ENCODE data around the gene PDRG1.

The PDRG1 gene
- 8.0 to 21.3 (median 11.4) reads per million in 17 experiments for total RNA-seq

DNA sequence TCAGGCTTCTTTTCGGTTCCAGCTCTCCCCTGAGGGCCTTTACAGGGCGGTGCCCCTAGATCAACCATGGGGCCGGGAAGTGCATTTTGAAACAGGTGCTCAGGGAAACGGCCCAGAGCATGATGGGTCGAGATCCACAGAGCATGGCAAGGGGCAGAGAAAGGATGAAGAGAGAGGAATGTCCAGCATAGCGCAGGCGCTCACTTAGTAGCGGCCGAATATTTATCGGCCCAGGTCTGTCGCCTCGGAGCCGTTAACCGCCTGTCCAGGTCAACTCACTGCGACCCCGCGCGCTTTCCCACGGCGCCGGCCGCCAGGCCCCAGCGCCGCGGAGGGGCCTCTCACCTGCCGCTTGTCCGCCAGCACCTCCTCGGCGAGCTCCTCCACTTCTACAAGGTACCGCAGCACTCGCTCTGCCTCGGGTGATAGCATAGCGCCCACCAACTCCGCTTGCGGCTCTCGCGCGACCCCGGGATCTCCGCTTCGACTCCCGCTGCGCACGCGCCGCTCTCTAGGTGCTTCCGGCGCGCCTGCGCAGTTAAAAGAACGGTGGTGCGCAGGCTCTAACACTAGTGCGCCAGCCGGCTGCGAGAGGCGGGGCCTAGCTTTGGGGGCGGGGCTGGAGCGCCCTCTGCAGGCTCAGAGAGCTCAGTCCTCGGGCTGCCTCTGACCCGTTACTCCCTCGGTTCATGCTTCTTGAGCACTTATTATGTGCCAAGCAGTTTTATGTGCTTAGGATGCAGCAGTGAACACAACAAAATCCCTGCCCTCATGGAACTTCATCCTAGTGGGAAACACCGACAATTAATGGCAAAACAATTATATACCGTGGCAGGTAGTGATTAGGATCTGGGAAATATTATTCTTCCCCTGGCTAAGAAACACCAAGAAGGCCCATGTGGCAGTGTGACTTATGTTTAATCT lies at the start of gene PDRG1:
PDRG1 (minus strand) TSS at position 517 of the 924 bp plus-strand sequence; CDS start at position 432, 85 bp downstream.
- DNase-seq: peak; percentile 99 to 100 (median 99)

DNA sequence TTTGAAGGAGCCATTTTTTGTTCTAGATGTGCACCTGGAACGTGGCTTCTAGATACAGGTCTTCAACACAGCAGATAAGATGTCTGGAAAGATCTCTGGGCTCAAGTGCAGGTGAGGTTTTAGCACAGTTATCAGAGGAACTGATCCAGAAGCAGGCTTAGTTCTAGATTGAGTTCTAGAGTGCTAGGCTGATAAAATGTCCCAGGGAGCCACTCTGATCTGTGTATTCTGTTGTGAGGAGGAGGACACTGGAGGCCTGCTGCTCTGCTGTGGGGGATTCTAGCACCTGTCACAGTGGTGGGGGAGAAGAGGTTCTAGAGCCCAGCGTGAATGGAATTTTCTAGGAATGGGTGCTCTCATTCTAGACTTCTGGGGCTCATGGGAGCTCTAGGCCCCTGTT lies 46.4 kb upstream of the PDRG1 start:
- no peak for DNase-seq

DNA sequence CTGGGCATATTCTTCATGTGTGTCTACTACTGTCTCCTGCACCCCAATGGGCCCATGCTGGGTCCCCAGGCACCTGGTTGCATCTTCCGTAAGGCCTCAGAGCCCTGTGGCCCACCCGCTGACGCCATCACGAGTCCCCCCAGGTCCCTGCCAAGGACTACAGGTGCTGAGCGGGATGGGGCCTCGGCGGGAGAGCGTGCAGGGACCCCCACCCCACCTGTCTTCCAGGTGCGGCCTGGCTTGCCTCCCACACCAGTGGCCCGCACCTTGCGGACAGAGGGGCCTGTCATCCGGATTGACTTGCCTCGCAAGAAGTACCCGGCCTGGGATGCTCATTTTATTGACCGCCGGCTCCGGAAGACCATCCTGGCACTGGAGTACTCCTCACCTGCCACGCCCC lies 45.1 kb upstream of the PDRG1 start:
- DNase-seq: no peak

DNA sequence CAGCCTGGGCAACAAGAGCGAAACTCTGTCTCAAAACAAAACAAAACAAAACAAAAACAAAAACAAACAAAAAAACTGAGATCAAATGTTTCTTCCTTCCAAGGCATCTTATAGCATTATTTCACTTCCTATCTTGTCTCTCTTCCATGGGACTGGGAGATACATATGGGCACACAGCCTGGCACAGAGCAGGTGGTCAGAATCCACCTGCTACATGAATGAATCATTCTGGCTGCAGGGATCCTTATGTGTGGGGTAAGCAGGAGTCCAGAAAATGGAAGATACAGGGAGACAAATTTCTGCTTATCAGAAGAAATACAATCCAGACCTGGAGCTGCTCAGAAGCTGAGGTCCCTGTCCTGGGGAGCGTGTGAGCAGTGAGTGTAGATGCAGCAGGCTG lies 40.2 kb upstream of the PDRG1 start:
- no peak for DNase-seq

DNA sequence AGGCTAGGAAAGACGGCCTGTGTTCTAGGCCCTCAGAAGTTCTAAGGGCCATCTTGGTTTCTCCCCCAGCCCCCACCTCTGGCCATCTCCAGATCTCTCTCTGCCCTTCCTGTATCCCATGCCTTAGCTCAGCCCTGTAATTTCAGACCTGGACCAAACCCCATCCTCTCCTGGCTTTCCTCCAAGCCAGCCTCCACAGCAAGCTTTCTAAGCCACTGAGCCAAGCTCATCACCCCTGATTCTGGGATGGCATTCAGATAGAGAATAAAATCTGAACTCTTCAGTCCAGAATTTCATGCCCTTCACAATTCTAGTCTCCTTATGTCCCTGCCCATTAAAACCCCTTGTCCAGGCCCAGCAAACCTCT lies 39.5 kb upstream of the PDRG1 start:
- no peak for DNase-seq

DNA sequence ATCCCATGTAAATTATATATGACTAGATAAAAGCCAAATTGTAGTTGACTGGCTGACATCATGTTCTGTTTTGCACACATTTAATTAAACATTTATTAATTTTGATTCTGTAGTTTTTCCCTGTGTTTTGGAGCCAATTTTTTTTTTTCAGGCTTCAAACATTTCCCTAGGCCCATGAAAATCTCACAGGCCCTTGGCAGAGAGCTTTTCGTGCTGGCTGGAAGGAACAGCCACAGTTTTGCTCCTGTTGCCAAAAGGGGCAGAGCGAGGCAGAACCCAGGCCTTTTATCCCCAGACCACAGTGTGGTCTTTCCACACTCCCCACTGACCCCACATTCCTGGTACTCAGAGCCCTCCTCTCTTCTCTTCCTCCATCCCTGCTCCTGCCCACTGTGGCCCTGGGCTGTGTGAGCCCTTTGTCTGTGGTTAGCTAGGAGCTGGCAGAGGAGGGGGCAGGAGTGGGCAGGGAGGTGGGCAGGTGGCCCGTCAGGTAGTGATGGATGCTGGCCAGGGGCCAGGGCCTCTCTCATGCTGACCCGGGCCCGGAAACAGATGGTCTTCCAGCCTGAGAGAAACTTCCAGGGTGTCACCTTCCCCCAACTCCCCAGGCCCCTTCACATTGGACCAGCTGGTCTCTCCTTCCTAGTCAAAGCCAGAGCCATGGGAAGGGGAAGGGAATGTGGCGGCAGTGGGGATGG lies 38.9 kb upstream of the PDRG1 start:
- no peak for DNase-seq

DNA sequence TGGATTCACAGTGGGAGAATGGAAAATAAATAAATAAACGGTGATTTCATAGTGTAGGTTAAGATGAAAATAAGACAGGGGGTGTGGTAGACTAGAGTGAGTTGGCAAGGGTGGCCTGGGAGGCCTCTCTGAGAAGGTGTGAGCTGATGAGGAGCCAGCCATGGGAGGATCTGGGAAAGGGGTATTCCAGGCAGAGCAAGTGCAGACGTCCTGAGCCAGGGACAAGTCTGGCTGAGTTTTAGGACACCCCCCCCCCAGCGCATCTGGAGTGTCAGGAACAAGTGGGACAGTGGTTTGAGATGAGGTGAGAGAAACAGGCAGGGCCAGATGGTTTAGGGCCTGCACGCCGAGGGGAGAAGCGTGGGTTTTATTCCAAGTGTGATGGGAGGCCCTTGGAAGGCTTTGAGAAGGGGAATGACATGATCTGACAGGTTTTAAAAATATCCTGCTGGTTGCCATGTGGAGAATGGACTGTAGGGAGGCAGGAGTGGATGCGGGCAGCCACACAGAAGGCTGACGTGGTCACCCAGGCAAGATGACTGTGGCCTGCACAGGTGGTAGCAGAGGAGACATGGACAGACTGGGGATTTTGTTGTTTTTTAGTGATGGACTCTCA lies 37.3 kb upstream of the PDRG1 start:
- no peak for DNase-seq

DNA sequence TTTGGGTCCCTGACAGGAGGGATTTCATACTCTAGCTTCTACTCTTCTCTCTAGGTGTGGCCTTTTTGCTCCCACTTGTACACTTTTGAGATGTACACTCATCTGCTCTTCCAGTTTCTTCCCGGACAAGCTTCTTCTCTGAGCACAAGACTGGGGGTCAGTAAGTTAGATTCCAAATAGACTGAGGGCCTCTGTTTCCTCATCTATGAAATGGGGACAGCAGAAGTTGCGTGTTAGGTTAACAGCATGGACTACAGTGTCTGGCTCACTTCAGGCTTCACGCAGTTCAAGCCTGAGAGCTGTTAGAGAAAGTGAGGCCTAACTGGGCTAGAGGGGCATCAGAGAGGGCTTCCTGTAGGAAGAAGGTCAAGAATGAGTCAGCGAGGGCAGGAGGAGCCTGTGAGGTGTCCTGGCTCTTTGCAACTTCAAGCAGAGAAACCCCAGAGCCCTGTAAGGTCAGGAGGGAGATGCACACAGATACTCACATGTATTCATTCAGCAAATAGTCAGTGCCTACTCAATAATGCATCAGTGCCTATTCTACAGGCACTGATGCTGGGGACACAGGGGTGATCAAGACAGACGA lies 36.7 kb upstream of the PDRG1 start:
- DNase-seq: no peak

DNA sequence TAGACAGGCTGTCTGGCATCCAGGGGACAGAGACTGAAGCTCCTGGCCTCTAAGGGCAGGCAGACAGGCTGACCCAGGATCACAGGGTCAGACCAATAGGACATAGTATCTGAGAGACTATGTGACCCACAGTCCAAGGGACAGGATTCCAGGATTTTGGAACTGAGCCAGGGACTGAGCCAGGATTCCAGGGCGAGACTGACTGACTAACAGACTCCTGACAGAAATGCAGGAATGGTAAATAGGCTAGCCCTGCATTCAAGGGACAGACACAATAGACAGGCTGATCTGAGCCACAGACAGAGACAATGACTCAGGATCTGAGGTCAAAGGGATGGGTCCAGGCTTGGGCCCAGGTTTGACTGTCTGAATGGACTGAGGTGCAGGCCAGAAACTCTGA lies 35.9 kb upstream of the PDRG1 start:
- DNase-seq: no peak

DNA sequence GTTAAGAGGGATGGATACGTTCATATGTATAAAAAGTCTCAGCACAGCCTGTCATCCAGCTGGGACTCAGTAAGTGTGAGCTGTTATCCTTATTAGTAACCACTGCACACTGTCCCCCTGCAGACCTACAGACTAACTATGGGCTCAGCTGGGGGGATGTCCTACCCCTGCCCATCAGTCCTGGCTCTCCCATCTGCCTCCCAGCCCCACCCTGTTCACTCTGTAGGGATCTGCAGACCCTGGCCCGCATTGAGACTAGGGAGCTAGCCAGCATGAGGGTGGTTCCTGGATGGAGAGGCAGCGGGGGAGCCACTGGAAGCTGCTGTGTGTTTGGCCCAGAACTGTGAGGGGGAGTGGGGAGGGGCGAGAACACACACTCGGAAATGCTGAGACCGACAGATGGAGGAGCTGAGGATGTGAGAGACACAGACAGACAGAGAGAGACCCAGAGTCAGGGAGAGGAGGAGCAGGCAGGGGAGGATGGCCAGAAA lies 33.2 kb upstream of the PDRG1 start:
- no peak for DNase-seq

DNA sequence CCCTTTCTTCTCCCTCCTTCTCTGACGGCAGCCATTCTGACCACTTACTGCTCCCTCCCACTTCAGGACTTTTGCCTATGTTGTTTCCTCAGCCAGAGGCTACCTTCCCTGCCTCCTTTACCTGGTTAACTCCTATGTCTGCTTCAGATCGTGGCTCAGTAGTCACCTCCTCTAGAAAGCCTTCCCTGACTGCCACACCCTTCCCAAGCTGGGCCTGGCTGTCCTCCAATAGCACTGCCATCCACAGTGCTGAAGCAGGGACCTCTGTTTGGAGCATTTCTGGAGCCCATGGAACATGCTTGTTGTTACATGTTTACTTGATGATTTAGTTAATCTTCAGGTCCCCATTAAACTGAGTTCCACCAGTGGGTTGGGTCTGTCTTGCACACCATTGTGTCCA lies 29.9 kb upstream of the PDRG1 start:
- DNase-seq: no peak

DNA sequence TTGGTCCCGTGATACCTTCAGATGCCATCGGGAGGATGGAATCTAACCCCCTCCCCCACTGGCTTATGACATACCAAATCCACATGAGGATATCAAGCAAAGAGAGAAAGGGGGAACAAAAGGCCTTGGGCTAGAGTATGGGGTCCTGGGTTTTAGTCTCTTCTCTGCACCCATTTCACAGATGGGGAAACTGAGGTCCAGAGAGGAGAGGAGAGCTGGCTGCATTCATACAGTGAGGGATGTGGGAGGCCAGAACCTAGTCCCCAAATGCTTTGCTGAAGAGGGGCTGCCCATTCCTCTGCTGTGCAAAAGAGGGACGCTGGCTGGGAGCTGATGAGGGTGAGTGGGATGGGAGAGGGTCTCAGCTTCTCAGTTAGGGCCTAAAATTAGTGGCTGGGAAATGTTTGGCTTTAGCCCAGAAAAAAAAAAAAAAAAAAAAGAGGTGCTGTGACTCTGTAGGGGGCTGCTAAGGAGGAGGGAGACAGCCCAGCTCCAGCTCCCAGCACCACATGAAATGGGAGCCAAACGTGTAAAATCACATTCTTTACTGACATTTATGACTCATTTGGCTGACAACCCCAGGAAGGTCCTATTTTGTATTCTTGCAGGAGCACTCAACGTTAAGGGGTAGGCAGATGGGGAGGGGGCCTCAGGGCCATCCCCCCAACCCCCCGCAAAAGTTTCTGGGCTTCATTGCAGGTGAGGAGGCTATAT lies 28.0 kb upstream of the PDRG1 start:
- no peak for DNase-seq

DNA sequence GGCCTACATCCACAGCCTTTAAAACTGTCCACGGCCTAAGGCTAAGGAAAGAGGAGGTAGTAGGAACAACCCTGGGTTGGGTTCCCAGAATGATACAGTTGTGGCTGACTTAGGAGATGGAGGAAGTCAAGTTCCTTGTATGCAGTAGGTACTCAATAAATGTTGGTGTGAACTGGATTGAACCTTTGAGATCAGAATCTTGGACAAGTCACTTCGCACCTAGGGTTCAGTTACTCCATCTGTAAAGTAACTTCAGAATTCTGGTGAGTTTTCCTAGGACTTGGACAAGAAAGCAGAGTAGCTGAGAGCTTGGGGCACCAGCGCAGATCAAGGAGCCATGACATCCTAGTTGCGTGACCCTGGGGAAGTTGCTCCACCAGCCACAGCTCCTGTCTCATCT lies 25.2 kb upstream of the PDRG1 start:
- no peak for DNase-seq

DNA sequence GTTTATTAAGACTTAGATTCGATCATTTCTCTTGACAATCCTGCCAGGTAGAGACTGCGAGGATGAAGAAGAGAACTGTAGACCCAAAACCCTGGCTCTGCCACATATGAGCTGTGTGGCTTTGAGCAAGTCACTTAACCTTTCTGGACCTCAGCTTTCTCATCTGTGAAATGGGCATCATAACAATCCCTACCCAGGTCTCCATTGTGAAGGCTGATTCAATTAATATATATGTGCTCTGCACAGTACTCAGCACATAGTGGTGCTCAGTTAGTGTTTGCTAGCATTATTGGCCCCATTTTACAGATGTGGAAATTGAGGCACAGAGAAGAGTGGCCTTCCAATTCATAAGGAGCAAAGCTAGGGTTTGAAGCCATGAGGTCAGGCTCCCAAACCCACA lies 24.0 kb upstream of the PDRG1 start:
- DNase-seq: no peak

DNA sequence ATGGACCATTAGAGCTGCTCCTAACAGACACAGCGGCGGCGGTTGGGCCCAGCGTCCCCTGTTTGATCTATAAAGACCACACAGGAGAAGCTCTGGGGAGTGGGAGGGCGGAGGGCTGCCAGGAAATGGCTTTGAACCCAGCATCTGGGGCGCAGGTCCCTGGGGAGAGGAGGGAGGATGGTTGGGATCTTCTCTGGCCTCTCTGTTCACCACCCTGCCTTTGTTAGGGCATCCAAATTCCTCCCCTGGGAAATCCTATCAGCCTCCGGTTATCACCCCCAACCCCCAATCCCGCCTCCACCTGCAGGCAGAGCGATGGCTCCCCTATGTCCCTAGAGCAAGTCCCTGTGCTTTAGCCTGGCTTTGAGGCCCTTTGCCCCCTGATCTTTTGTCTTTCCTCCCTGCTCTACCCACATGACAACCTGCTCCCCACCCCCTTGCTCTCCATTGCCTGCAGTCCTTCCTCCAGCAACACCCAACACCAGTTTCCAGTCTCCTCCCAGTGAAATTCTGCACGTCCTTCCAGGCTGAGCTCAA lies 23.2 kb upstream of the PDRG1 start:
- DNase-seq: no peak

DNA sequence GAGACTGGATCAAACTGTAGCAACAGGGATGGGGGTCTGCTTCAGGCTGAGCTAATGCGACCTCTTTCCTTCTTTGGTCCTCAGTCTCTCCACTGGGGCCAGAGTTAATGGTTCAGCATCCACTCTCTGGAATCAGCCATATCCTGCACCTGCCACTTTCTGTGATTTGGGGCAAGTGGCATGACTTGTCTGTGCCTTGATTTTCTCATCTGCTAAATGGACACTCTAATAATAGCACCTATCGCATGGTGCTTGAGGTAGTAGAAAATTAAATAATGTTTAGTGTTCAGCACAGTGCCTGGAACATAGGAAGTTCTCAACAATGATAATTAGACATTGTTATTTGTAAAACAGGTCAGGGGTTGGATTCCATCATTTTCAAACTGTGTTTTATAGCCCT lies 22.4 kb upstream of the PDRG1 start:
- no peak for DNase-seq

DNA sequence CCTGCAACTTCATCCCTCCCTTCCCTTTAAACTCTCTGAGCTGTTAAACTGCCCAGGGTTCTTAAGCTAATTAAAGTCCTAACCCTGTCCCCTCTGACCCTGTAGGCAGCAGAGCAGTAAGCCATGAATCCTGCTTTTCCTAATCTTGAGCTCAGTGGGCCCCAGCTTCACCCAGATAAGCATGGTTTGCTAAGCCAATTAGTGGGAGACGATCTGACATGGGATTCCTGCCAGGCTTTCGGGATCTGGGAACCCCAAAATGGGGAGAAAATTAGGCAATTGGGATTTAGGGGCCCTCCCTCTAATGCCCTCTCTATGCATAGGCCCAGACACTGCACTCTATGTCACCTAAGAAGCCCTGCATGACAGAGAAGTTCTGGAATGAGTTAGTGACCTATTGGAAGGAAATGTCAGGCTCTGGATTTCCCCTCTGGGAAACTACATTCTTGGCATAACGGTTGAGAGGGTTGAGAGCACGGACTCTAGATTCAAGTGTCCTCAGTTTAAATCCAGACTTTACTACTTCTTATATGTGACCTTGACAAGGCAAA lies 20.7 kb upstream of the PDRG1 start:
- DNase-seq: no peak

DNA sequence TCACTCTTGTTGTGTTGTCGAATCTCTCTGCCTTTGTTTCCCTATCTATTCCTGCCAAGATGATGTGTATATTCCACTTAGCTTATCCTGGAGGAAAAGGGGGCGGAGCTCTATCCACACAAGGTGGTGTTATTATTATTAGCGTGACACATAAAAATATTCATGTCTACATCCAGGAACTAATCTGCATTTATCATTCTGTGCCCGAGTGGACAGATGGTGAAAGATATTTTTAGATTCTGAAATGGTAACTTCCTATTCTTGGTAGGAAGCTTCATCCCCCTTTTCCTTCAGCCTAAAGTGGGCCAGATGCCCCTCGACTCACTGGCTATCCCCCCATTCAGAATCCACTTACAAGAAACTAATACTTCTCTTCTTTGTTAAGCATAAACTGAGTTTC lies 18.1 kb upstream of the PDRG1 start:
- DNase-seq: no peak

DNA sequence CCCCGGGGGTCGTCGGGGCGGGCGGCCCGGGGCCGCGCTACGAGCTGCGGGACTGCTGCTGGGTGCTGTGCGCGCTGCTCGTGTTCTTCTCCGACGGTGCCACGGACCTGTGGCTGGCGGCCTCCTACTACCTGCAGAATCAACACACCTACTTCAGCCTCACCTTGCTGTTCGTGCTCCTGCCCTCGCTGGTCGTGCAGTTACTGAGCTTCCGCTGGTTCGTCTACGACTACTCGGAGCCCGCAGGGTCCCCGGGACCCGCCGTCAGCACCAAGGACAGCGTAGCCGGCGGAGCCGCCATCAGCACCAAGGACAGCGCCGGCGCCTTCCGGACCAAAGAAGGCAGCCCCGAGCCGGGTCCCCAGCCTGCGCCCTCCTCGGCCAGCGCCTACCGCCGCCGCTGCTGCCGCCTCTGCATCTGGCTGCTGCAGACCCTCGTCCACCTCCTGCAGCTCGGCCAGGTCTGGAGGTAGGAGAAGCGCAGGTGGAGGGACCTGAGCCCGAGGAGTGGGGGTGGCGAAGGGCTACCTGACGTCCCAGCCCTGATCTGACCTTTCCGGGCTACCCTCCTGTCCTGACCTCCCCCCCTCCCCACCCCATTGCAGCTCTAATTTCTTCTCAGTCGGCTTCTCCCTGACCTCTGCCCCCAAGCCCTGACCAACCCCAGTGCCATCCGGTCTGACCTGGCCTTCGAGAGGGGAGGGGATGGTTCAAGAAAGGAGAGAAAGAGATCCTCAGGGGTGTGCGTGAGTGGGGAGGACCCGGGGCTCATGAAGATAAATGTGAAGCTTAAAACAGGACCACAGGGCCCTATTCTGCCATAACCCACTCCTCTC lies 16.7 kb upstream of the PDRG1 start:
- peak; percentile 75 to 90 (median 88) for DNase-seq

DNA sequence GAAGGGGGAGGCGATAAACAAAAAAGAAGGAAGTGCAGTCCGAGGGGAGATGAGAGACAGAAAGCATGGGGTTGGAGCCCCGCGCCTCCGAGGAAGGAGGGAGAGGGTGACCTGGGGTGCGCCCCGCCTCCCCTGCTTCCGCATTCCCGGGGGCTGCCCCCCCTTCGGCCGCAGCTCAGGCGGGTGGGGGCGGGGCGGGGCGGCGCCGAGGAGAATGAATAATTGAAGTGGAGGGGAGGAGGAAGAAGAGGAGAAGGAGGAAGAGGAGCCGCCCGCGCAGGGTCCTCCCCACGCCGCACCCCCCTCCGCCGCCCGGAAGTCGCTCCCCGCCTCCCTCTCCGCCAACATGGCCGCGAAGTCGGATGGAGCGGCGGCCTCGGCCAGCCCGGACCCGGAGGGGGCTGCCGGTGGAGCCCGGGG lies 16.0 kb upstream of the PDRG1 start, which contains the start of gene XKR7:
XKR7 (plus strand) TSS at position 322 of the 420 bp plus-strand sequence; CDS start at position 347, 25 bp downstream.
- peak; percentile 12 to 56 (median 38) for DNase-seq
